Kidney (tissue), 14 donors: Measurements from ENCODE around the gene CACNG1. TPM values are rescaled to one million over a fixed set of nuclear protein-coding genes. Genes with fewer than 3 reads are reported as not detected.
"Not testable (repeated sequence)": the region's sequence is repeated elsewhere in the genome, so short reads cannot be mapped to it uniquely, and the experiment has no call there.

Experiments
- DNase-seq, 5 donors: peaks; one replicate each; pipeline ENCODE4 v3.0.0-alpha.2; 2013 to 2020
- FAIRE-seq: peaks from 2 replicates; lab custom pipeline; 2012; peaks lifted over from hg19 to GRCh38; lab: Jason Lieb, UNC
- H3K27ac ChIP-seq, 2 donors: one replicate each; pipeline ENCODE4 v1.7.0; 2013; ENCODE audit warnings: low read depth in 2 of 2, low read length in 2 of 2, inconsistent platforms in 1 of 2
- H3K27me3 ChIP-seq: one replicate; pipeline ENCODE4 v1.7.1; 2013; ENCODE audit warnings: low read length, inconsistent platforms; ENCODE audit not compliant: control insufficient read depth, insufficient read depth
- H3K36me3 ChIP-seq, 3 donors: one replicate each; pipeline versions ENCODE4 v1.7.0 to v1.7.1; 2013; ENCODE audit warnings: low read length in 3 of 3, control low read depth in 1 of 3, inconsistent platforms in 1 of 3; ENCODE audit not compliant: insufficient read depth in 3 of 3, control insufficient read depth in 2 of 3
- H3K4me1 ChIP-seq, 3 donors: one replicate each; pipeline versions ENCODE4 v1.7.0 to v1.7.1; 2013; ENCODE audit warnings: low read length in 3 of 3, inconsistent platforms in 1 of 3, low read depth in 1 of 3; ENCODE audit not compliant: control insufficient read depth in 2 of 3, insufficient read depth in 2 of 3
- H3K4me3 ChIP-seq, 3 donors: one replicate each; pipeline versions ENCODE4 v1.7.0 to v1.8.1; 2013; ENCODE audit warnings: low read length in 3 of 3, control low read depth in 1 of 3, inconsistent platforms in 1 of 3
- H3K9ac ChIP-seq, 3 donors: one replicate each; pipeline versions ENCODE4 v1.7.0 to v1.7.1; 2013; ENCODE audit warnings: low read length in 3 of 3, control low read depth in 1 of 3, inconsistent platforms in 1 of 3
- H3K9me3 ChIP-seq, 3 donors: one replicate each; pipeline versions ENCODE4 v1.7.0 to v1.7.1; 2013; ENCODE audit warnings: low read length in 3 of 3, control low read depth in 1 of 3, inconsistent platforms in 1 of 3; ENCODE audit not compliant: control insufficient read depth in 2 of 3, insufficient read depth in 1 of 3
- intact Hi-C: fragments of 100-400 bp; cut with DNase I; formaldehyde crosslinking; loops from one replicate; pipeline ENCODE4 v1.11.1; 2022
- polyA plus RNA-seq: library from polyadenylated mRNA; stranded (reverse); fragments of 350-450 nt; fragmentation: Illumina TruSeq; extraction: RNeasy Lipid Tissue Mini Kit (QIAGEN cat#74804); gene quantifications from one replicate; pipeline ENCODE4 v1.2.3, GENCODE V29; 2014; ENCODE audit warnings: low read depth, low replicate concordance; ENCODE audit not compliant: insufficient read depth
- total RNA-seq: library from RNA; stranded (reverse); fragmentation: NEBNext Ultra II Directional; extraction: Animal tissue kit (Norgen Biotek cat#: 25700); gene quantifications from one replicate; pipeline ENCODE4 v1.2.1, GENCODE V29; 2021
- TF ChIP-seq, protein P1 (sequence below): IDR thresholded peaks from 3 replicates; pipeline ENCODE4 v1.5.1; 2012; ENCODE audit warnings: mild to moderate bottlenecking, moderate library complexity, borderline replicate concordance; ENCODE audit not compliant: insufficient read depth; ENCODE audit errors: extremely low read depth
- donor health status: control.
- donor health status: control.
- donor health status: control.
- donor health status: control.
- donor health status: control.
- donor health status: DM: yes; HTN: yes; CAD: no.
- donor health status: Normal renal cell carcinoma (clear cell type).

The CACNG1 gene
- total and polyA plus RNA-seq, 2 donors from 2014 or later, result not detected

DNA sequence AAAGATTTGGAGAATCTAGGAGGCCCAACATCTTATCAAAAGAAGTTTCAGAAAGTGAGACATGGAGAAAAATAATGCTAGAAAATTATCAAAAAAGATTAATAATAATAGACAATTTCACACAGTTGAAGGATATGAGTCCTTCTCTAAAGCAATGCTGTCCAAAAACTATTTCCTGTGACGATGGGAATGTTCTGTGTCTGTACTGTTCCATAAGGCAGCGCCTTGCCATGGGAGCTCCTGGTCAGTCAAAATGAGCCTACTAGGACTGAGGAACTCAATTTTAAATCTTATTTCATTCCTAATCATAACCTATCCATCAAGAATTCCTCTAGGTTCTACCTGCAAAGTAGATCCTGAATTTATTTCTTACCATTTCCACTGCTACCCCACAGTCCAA, 49.0 kb downstream of the CACNG1 start:
- Histone ChIP-seq H3K4me1 (no peaks in the 10 kb centered on the region), H3K27ac (no peak overlapping the region), H3K36me3 (no peaks in the 10 kb centered on the region), H3K4me3 (no peak overlapping the region), H3K9me3 (no peaks in the 10 kb centered on the region), H3K27me3 (no peaks in the 10 kb centered on the region), H3K9ac (no peak overlapping the region)
- intact Hi-C loops, result no loop called here
- DNase-seq (no peak), FAIRE-seq (no peak)
- TF ChIP-seq, protein P1, sequence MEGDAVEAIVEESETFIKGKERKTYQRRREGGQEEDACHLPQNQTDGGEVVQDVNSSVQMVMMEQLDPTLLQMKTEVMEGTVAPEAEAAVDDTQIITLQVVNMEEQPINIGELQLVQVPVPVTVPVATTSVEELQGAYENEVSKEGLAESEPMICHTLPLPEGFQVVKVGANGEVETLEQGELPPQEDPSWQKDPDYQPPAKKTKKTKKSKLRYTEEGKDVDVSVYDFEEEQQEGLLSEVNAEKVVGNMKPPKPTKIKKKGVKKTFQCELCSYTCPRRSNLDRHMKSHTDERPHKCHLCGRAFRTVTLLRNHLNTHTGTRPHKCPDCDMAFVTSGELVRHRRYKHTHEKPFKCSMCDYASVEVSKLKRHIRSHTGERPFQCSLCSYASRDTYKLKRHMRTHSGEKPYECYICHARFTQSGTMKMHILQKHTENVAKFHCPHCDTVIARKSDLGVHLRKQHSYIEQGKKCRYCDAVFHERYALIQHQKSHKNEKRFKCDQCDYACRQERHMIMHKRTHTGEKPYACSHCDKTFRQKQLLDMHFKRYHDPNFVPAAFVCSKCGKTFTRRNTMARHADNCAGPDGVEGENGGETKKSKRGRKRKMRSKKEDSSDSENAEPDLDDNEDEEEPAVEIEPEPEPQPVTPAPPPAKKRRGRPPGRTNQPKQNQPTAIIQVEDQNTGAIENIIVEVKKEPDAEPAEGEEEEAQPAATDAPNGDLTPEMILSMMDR, result no peak

DNA sequence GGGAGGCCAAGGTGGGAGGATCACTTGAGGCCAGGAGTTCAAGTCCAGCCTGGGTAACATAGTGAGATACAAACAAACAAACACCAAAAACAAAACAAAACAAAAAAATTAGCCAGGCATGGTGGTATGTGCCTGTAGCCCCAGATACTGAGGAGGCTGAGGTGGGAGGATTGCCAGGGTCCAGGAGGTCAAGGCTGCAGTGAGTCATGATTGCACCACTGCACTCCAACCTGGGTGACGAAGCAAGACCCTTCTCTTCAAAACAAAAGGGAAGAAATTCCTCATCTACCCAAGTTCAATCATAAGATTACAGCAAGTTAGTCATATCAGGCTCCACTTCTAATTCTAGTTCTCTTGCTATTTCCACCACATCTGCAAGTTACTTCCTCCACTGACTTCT, 50.9 kb downstream of the CACNG1 start:
- H3K27ac ChIP-seq, H3K9ac ChIP-seq, FAIRE-seq, DNase-seq, H3K27me3 ChIP-seq, intact Hi-C loops, H3K4me3 ChIP-seq, H3K9me3 ChIP-seq, H3K36me3 ChIP-seq, H3K4me1 ChIP-seq: not testable (repeated sequence)

DNA sequence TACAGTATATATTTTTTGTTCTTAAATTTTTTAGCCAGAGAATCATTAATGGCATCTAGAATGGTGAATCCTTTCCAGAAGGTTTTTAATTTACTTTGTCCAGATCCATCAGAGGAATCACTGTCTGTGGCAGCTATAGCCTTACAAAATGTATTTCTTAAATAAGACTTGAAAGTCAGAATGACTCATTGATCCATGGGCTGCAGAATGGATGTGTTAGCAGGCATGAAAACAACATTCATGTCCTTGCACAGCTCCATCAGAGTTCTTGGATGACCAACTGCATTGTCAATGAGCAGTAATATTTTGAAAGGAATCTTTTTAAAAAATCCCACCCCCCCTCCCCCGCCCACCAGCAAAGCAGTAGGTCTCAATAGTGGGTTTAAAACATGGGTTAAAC, 51.4 kb downstream of the CACNG1 start:
- no peak overlapping the region for H3K4me3 ChIP-seq
- H3K4me1 ChIP-seq, result no peaks in the 10 kb centered on the region
- no peak overlapping the region for H3K27ac ChIP-seq
- TF ChIP-seq, protein P1, result no peak
- intact Hi-C loops, result no loop called here
- FAIRE-seq (no peak), DNase-seq (no peak)
- H3K27me3 ChIP-seq, result no peaks in the 10 kb centered on the region
- H3K9me3 ChIP-seq, result no peaks in the 10 kb centered on the region
- no peak overlapping the region for H3K9ac ChIP-seq
- no peaks in the 10 kb centered on the region for H3K36me3 ChIP-seq

DNA sequence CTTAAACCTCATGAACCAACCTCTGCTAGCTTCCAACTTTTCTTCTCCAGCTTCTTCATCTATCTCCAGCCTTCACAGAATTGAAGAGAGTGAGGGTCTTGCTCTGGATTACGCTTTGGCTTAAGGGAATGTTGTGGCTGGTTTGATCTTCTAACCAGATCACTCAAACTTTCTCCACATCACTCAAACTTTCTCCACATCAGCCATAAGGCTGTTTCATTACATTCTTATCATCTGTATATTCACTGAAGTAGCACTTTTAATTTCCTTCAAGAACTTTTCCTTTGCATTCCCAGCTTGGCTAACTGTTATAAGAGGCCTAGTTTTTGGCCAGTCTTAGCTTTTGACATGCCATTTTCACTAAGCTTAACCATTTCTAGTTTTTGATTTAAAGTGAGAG, 52.3 kb downstream of the CACNG1 start:
- DNase-seq (no peak), FAIRE-seq (no peak)
- no peaks in the 10 kb centered on the region for H3K27me3 ChIP-seq
- no peaks in the 10 kb centered on the region for H3K36me3 ChIP-seq
- no peaks in the 10 kb centered on the region for H3K4me1 ChIP-seq
- TF ChIP-seq, protein P1, result no peak
- intact Hi-C loops, result no loop called here
- H3K4me3 ChIP-seq, result no peak overlapping the region
- H3K9ac ChIP-seq, result no peak overlapping the region
- no peaks in the 10 kb centered on the region for H3K9me3 ChIP-seq
- no peak overlapping the region for H3K27ac ChIP-seq
